ENCODE measurements around the gene POM121L12. TPM values are rescaled to one million over a fixed set of nuclear protein-coding genes. Genes with fewer than 3 reads are reported as not detected.

Gene POM121L12
- total RNA-seq, 1 donor from 2014 or later = not detected

GRCh38 chr7:53062796-53063195, 27.4 kb downstream of the POM121L12 start:
- no peak overlapping the region for H3K4me3 ChIP-seq
- TF ChIP-seq CTCF (IDR thresholded peaks at IDR 0.05) (no peak), POLR2A (IDR thresholded peaks at IDR 0.05) (no peak), POLR2AphosphoS5 (IDR thresholded peaks at IDR 0.05; ENCODE audit: insufficient read depth in 1 of 2, low read depth in 1 of 2) (no peak)
- H3K36me3 ChIP-seq = no peaks in the 10 kb centered on the region
- intact Hi-C loops (cut with DNase I) = no loop called here
- H3K27me3 ChIP-seq = no peaks in the 10 kb centered on the region
- DNase-seq (ENCODE audit: extremely low spot score in 2 of 2) = no peak
- no peak overlapping the region for H3K27ac ChIP-seq
- H3K9me3 ChIP-seq = no peaks in the 10 kb centered on the region
- no peaks in the 10 kb centered on the region for H3K4me1 ChIP-seq

- H3K4me3 ChIP-seq = no peak overlapping the region
- no peak for TF ChIP-seq CTCF (IDR thresholded peaks at IDR 0.05)
- no peak for TF ChIP-seq POLR2A (IDR thresholded peaks at IDR 0.05)
- TF ChIP-seq POLR2AphosphoS5 (IDR thresholded peaks at IDR 0.05; ENCODE audit: insufficient read depth in 1 of 2, low read depth in 1 of 2) = no peak
- H3K9me3 ChIP-seq = no peaks in the 10 kb centered on the region
- no peaks in the 10 kb centered on the region for H3K27me3 ChIP-seq
- intact Hi-C loops (cut with DNase I) = no loop called here
- no peak for DNase-seq (ENCODE audit: extremely low spot score in 2 of 2)
- no peaks in the 10 kb centered on the region for H3K36me3 ChIP-seq
- no peak overlapping the region for H3K27ac ChIP-seq
- H3K4me1 ChIP-seq = no peaks in the 10 kb centered on the region
Observed at GRCh38 chr7:53068673-53069072, 33.2 kb downstream of the POM121L12 start.

- no peaks in the 10 kb centered on the region for H3K27me3 ChIP-seq
- intact Hi-C loops (cut with DNase I) = no loop called here
- TF ChIP-seq CTCF (IDR thresholded peaks at IDR 0.05) (no peak), POLR2AphosphoS5 (IDR thresholded peaks at IDR 0.05; ENCODE audit: insufficient read depth in 1 of 2, low read depth in 1 of 2) (no peak), POLR2A (IDR thresholded peaks at IDR 0.05) (no peak)
Observed at GRCh38 chr7:53070883-53071282, 35.5 kb downstream of the POM121L12 start.

More at GRCh38 chr7:53070883-53071282, 35.5 kb downstream of the POM121L12 start:
- Histone ChIP-seq H3K36me3 (no peaks in the 10 kb centered on the region), H3K4me3 (no peak overlapping the region), H3K4me1 (no peaks in the 10 kb centered on the region), H3K27ac (no peak overlapping the region), H3K9me3 (no peaks in the 10 kb centered on the region)
- DNase-seq (ENCODE audit: extremely low spot score in 2 of 2) = no peak
